Suprapubic skin (tissue), 4 donors: Measurements from ENCODE around the gene TMEM44.

Experiments used
- CTCF ChIP-seq, 2 donors: fragments of 200-600 bp in 1 of 2; fragments of 450-650 bp in 1 of 2; sonication (generic) in 1 of 2; IDR thresholded peaks; one replicate each; pipeline ENCODE4 v1.5.1; 2016 to 2019; ENCODE audit warnings: antibody characterized with exemption in 2 of 2, mild to moderate bottlenecking in 1 of 2, moderate library complexity in 1 of 2
- EP300 ChIP-seq: sonication (generic); formaldehyde crosslinking; IDR thresholded peaks from one replicate; pipeline ENCODE4 v1.6.1; 2017; ENCODE audit warnings: antibody characterized with exemption
- POLR2A ChIP-seq, 2 donors: fragments of 450-650 bp; IDR thresholded peaks; one replicate each; pipeline ENCODE4 v1.6.1; 2017; ENCODE audit warnings: antibody characterized with exemption in 2 of 2, mild to moderate bottlenecking in 2 of 2, moderate library complexity in 2 of 2
- POLR2AphosphoS5 ChIP-seq, 3 donors: sonication (generic); formaldehyde crosslinking; IDR thresholded peaks; one replicate each; pipeline ENCODE4 v1.6.1; 2017; ENCODE audit warnings: antibody characterized with exemption in 3 of 3

- no peak for TF ChIP-seq CTCF (IDR thresholded peaks at IDR 0.05)
- no peak for TF ChIP-seq POLR2A (IDR thresholded peaks at IDR 0.05)
- TF ChIP-seq POLR2AphosphoS5 (IDR thresholded peaks at IDR 0.05) = no peak
- no peak for TF ChIP-seq EP300
Observed at GRCh38 chr3:194632226-194632808, 902 bp downstream of the TMEM44 start.
